GM12873 (cell line): Measurements from ENCODE around the gene ZSWIM6.

Experiments
- TF ChIP-seq, protein P1 (sequence below): IDR thresholded peaks from 2 replicates; pipeline ENCODE4 v1.5.1; 2012; ENCODE audit warnings: low read depth, mild to moderate bottlenecking, moderate library complexity, low read length, control low read depth; ENCODE audit not compliant: insufficient read depth; ENCODE audit errors: missing control alignments

Gene ZSWIM6

DNA sequence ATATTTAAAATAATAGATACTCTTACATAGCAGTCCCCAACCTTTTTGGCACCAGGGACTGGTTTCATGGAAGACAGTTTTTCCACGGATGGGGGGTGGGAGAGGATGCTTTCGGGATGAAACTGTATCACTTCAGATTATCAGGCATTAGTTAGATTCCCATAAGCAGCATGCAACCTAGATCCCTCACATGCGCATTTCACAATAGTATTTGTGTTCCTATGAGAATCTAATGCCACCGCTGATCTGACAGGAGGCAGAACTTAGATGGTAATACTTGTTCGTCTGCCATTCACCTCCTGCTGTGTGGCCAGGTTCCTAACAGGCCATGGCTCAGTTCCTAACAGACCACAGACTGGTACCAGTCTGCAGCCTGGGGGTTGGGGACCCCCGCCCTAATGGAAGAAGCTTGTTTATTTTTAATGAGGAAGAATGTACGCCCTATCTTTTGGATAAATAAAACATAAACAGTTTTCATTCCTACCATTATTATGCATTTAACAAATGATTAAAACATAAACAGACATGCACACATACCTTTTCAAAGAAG is 187.7 kb downstream of the ZSWIM6 start:
- TF ChIP-seq, protein P1, sequence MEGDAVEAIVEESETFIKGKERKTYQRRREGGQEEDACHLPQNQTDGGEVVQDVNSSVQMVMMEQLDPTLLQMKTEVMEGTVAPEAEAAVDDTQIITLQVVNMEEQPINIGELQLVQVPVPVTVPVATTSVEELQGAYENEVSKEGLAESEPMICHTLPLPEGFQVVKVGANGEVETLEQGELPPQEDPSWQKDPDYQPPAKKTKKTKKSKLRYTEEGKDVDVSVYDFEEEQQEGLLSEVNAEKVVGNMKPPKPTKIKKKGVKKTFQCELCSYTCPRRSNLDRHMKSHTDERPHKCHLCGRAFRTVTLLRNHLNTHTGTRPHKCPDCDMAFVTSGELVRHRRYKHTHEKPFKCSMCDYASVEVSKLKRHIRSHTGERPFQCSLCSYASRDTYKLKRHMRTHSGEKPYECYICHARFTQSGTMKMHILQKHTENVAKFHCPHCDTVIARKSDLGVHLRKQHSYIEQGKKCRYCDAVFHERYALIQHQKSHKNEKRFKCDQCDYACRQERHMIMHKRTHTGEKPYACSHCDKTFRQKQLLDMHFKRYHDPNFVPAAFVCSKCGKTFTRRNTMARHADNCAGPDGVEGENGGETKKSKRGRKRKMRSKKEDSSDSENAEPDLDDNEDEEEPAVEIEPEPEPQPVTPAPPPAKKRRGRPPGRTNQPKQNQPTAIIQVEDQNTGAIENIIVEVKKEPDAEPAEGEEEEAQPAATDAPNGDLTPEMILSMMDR = no peak

DNA sequence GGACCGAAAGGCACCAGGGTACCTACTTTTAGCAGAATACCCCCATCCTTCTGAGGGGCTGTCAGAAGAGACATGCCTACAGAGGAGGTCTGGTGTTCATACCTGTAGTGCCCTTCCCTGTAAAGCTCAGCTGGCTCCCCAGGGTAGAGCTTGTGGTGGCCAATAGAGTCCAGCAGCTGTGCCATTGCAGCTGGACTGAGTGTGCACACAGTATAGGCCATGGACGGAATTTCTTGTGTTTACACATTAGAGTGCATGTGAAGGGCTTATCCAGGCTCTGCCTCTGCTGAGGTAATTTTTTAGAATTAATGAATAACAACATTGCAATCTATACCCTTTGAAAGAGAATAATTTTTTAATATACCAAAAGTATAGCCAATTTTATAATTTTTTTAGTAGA is 191.0 kb downstream of the ZSWIM6 start:
- TF ChIP-seq, protein P1 = no peak

DNA sequence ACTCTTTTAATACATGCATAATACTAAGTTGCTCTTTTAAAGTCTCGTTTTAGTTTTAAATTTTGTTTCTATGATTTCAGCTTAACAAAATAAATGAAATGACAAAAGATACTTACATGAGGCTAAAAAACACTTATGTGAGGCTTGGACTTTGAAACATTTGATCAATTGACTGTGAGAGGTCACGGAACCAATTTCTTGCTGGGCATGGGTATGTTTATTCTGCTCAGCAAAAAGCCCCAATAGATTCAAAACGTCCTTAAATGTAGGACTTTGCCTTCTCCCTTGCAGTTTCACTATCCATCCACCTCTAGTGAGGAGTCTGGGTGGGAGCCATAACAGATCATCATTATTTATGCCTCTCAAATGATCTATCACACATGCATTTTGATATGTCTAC is 191.9 kb downstream of the ZSWIM6 start:
- TF ChIP-seq, protein P1 = no peak

DNA sequence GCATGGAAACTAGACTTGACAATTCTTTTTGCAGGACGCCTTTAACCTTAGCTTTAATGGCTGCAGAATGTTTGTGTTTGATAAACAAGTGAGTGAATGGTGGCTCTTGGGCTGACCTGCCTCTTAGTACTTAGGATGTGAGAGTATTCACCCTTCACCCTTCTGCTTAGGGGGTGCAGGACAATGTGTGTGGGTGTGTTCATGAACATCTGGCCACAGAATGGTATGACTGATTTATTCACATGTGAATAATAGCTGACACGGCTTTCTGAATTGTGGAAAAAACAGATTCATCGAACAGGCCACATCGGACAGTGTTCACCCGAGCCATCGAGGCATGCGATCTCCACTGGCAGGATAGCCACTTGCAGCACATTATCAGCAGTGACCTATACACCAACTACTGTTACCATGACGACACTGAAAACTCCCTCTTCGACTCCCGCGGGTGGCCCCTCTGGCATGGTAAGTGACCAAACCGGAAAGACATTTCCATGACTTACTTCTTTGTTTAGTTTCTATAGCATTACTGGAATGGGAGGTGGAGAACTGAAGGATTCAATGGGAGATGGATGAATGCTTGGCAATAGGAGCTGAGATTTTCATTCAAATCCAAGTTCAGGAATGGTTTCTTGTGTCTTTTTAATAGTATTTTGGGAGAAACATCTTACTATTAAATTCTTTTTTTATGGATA is 193.6 kb downstream of the ZSWIM6 start:
- TF ChIP-seq, protein P1 = no peak

DNA sequence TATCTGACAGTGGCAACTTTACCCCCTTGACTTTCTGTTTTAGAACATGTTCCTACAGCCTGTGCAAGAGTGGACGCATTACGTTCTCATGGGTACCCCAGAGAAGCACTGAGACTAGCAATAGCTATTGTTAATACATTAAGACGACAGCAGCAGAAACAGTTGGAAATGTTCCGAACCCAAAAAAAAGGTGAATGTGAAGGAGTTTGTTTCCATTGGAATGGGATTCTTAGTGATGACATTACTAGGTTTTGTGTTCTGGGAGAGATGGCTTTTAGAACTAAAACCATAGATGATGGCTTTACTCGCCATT is 194.1 kb downstream of the ZSWIM6 start:
- TF ChIP-seq, protein P1 = no peak

DNA sequence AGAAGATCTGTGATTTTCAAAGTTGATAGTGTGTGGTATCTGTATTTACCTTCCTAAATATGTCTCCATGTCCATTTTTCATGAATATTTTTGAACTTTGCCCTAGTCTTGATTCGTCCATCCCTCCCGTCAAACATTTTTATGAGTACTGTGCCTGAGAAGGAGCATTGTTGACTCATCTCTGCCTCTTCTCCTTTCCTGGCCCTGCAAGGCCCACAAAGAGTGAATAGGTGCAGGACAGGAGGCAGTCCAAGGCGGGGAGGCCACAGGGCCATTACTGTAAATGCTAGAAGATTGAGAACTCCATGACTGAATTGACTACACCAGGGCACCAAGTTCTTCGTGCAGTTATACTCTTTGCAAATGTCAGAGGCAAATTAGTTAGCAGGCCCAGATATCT is 200.9 kb downstream of the ZSWIM6 start:
- TF ChIP-seq, protein P1 = no peak

DNA sequence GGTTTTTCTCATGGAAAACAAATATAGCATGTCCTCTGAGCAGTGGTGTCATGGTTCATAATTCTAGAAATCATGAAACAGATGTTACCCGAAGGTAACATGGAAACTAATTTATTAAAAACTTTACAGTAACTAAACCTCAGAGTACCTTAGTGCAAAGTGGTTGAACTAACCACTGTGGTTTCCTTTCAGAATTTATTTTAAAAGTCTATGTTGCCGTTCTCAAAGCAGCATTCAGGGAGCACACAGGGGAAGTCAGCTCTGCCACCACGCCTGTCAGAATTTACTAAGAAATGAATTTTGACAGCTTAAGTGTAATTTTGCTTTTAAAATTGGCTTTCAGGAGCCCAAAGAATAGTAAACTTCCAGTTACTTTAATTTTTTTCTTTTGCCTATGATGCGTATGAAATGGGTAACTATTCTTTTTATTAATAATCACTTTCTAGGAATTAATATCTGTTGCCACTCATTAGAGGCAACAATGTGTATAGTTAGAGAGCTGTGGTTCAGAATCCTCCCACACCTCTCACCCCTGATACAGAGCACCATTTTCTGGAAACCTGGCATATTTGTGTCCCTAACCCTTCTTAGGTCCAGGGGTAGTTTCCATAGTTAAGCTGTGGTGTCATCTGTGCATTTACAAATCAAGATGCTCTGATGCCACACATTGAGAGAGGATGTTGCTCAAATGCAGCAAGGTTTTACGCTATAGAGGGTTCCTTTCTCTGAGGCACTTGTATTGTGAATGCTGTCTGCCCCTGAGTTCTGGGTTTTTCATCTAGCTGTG is 202.6 kb downstream of the ZSWIM6 start:
- TF ChIP-seq, protein P1 = no peak
